HG03175 (cell line): ENCODE results near the gene NDUFAF8.

Experiments
- ATAC-seq: cut with Tn5 transposase; IDR thresholded peaks from one replicate; pipeline ENCODE4 v1.9.1; 2021; ENCODE audit warnings: mild to moderate bottlenecking, moderate library complexity; ENCODE audit not compliant: unreplicated experiment

Gene NDUFAF8

DNA sequence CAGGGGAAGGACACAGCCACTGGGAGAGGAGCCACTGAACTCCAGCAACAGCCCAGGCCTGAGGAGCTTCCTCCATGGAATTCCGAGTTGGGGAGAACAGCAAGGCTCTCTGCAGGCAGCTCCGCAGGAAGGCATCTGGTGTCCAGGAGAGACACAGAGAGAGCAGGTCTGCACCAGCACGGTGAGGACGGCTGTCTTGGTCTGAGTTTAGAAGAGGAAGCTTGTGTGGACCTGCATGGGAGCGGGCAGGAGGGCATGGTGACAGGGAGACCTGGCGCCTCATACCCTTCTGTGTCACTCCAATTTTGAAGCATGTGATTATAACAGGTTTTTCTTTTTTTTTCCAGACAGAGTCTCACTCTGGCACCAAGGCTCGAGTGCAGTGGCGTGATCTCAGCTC is 49.6 kb downstream of the NDUFAF8 start:
- no peak for ATAC-seq

DNA sequence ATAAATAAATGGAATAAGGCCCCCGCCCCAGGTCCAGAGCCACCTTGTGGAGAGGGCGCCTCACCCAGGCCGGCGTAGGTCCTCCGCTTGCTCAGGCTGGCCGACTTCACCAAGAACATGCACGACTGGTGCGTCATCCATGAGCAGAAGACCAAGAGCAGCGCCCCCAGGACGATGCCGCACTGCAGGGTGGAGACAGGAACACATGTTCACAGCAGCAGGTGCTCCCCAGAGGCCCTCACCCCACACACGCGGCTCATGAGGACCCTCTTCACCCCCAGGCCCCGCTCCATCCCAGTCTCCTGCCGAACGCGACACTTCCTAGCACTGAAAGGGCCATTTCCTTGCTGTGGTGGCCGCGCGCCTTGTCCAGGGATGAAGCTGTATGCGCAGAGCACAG is 50.5 kb downstream of the NDUFAF8 start:
- no peak for ATAC-seq

DNA sequence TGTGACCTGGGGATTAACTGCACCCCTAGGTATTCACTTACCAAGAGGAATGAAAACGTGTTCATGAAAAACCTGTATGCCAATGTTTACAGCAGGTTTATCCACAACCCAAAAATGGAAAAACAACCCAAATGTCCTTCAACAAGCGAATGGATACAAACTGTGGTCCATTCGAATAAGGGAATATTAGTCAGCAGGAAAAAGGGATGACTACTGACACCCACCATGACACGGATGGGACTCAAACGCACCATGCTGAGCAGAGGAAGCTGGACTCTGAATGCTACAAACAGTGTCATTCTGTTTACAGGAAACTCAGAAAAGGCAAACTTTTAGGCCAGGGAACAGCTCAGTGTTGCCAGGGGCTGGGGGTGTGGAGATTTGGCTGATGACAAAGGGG is 51.1 kb downstream of the NDUFAF8 start:
- ATAC-seq: no peak
